ENCODE measurements around the gene CRLF2.
A peak's percentile ranks its signal among the peaks of the same experiment; 100 is the strongest.
"Not testable (repeated sequence)": the region's sequence is repeated elsewhere in the genome, so short reads cannot be mapped to it uniquely, and the experiment has no call there.

CRLF2 gene

GRCh38 chrX:1167466-1167865 is 45.0 kb downstream of the CRLF2 start:
- no peak for DNase-seq (ENCODE audit: low spot score)

GRCh38 chrX:1165535-1166196 is 46.8 kb downstream of the CRLF2 start:
- DNase-seq (ENCODE audit: low spot score), result peak; percentile 7

- peak; percentile 11 for DNase-seq (ENCODE audit: low spot score)
Observed at GRCh38 chrX:1164322-1165288, 47.8 kb downstream of the CRLF2 start.

- no peak for DNase-seq (ENCODE audit: low spot score)
Observed at GRCh38 chrX:1163231-1163630, 49.2 kb downstream of the CRLF2 start.

- no peak for DNase-seq (ENCODE audit: low spot score)
Observed at GRCh38 chrX:1162119-1162916, 50.1 kb downstream of the CRLF2 start.

GRCh38 chrX:1159548-1159947 is 52.9 kb downstream of the CRLF2 start:
- no peak for DNase-seq (ENCODE audit: low spot score)

- not testable (repeated sequence) for DNase-seq (ENCODE audit: low spot score)
Observed at GRCh38 chrX:1156681-1157455, 55.6 kb downstream of the CRLF2 start.

GRCh38 chrX:1153940-1154339 is 58.5 kb downstream of the CRLF2 start:
- DNase-seq (ENCODE audit: low spot score), result no peak

GRCh38 chrX:1152090-1152489 is 60.4 kb downstream of the CRLF2 start:
- DNase-seq (ENCODE audit: low spot score), result no peak

- DNase-seq (ENCODE audit: low spot score), result no peak
Observed at GRCh38 chrX:1151378-1152077, 60.9 kb downstream of the CRLF2 start.

- no peak for DNase-seq (ENCODE audit: low spot score)
Observed at GRCh38 chrX:1150569-1151347, 61.7 kb downstream of the CRLF2 start.

- no peak for DNase-seq (ENCODE audit: low spot score)
Observed at GRCh38 chrX:1147611-1148515, 64.6 kb downstream of the CRLF2 start.

- no peak for DNase-seq (ENCODE audit: low spot score)
Observed at GRCh38 chrX:1144293-1144692, 68.2 kb downstream of the CRLF2 start.

Data from hepatic stellate cell (primary cell).